ENCODE results near the gene ARID5B.

GRCh38 chr10:61860964-61861758 is 40.3 kb upstream of the ARID5B start:
- TF ChIP-seq MXI1 (IDR thresholded peaks at IDR 0.05; ENCODE audit: borderline replicate concordance, low read depth, low read length) (no peak), CTCF (conservative IDR thresholded peaks at IDR 0.05; ENCODE audit: low read depth, low read length) (no peak), POLR2A (IDR thresholded peaks at IDR 0.05; ENCODE audit: low read depth, low read length) (no peak), BHLHE40 (IDR thresholded peaks at IDR 0.05; ENCODE audit: low read depth, low read length) (no peak), USF2 (IDR thresholded peaks at IDR 0.05; ENCODE audit: low read depth, low read length) (peak; percentile 23; the same call in 1 of the 2 replicates), SMC3 (IDR thresholded peaks at IDR 0.05; ENCODE audit: low read depth, low read length) (no peak), NFE2L2 (IDR thresholded peaks at IDR 0.05; ENCODE audit: low read depth, low read length) (no peak), CHD1 (IDR thresholded peaks at IDR 0.05; ENCODE audit: low read depth, low read length) (no peak), RAD21 (IDR thresholded peaks at IDR 0.05; ENCODE audit: low read length) (no peak), MAZ (IDR thresholded peaks at IDR 0.05; ENCODE audit: borderline replicate concordance, low read depth, low read length) (no peak), RCOR1 (IDR thresholded peaks at IDR 0.05; ENCODE audit: insufficient replicate concordance, low read length) (no peak)
